HepG2 (cell line): Measurements from ENCODE around the gene OGA. TPM values are rescaled to one million over a fixed set of nuclear protein-coding genes. Genes with fewer than 3 reads are reported as not detected.

Source experiments
- BRD4 ChIP-seq: sonication (generic); formaldehyde crosslinking; IDR thresholded peaks from 2 replicates; pipeline ENCODE4 v1.4.0; 2020; ENCODE audit warnings: missing genetic modification reagents
- HOXA3 ChIP-seq: sonication (generic); formaldehyde crosslinking; IDR thresholded peaks from 2 replicates; pipeline ENCODE4 v1.5.0; 2020; ENCODE audit warnings: missing genetic modification reagents
- SALL2 ChIP-seq: sonication (generic); formaldehyde crosslinking; IDR thresholded peaks from 2 replicates; pipeline ENCODE4 v1.8.1; 2023; ENCODE audit warnings: mild to moderate bottlenecking, missing genetic modification reagents, inconsistent platforms
- SNAPC4 ChIP-seq: sonication (generic); formaldehyde crosslinking; IDR thresholded peaks from 2 replicates; pipeline ENCODE4 v1.4.0; 2020; ENCODE audit warnings: mild to moderate bottlenecking, missing genetic modification reagents
- ZBTB40 ChIP-seq, 2 experiments: fragments of 450-650 bp in 1 of 2; sonication (generic) in 1 of 2; formaldehyde crosslinking in 1 of 2; IDR thresholded peaks; 2 replicates each; pipeline versions ENCODE4 v1.6.1 to v1.8.0; 2016 to 2022; ENCODE audit warnings: antibody characterized with exemption in 1 of 2, mild to moderate bottlenecking in 1 of 2, missing genetic modification reagents in 1 of 2
- polyA plus RNA-seq, 8 experiments: library from polyadenylated mRNA; depleted of rRNA in 3 of 8; stranded (reverse) in 7 of 8; unstranded in 1 of 8; fragments of >200 nt; fragmentation: Illumina TruSeq in 4 of 8; extraction: Trizol in 4 of 8; gene quantifications; 2 replicates each; pipeline versions ENCODE4 v1.2.1 to v1.2.3, GENCODE V29; 2011 to 2016; ENCODE audit warnings: low read depth in 4 of 8, missing spikeins in 1 of 8, mixed read lengths in 1 of 8; ENCODE audit not compliant: insufficient read depth in 1 of 8
- total RNA-seq, 5 experiments: library from RNA; depleted of rRNA; stranded (reverse); fragments of >200 nt; fragmentation: Illumina TruSeq; extraction: Trizol; gene quantifications; 2 replicates each; pipeline ENCODE4 v1.2.3, GENCODE V29; 2016; ENCODE audit warnings: low read depth in 1 of 5
- TF ChIP-seq, protein P1 (sequence below): sonication (generic); formaldehyde crosslinking; IDR thresholded peaks from 2 replicates; pipeline ENCODE4 v1.8.0; 2022; ENCODE audit warnings: missing genetic modification reagents, mild to moderate bottlenecking, borderline replicate concordance
- TF ChIP-seq, protein P2 (sequence below): IDR thresholded peaks from 2 replicates; pipeline ENCODE4 v1.6.1; 2012; ENCODE audit warnings: low read depth, low read length, improper control_type of control experiment

The OGA gene
- total and polyA plus RNA-seq, 2 of the 13 experiments (the other 11 are each of a cell fraction or from before 2014, with no cell fraction given): 33.2 to 39.8 TPM

- TF ChIP-seq ZBTB40 (IDR thresholded peaks at IDR 0.05) (no peak), ZBTB40 (CRISPR knock-in tag; IDR thresholded peaks at IDR 0.05) (no peak), BRD4 (CRISPR knock-in tag) (no peak), SALL2 (no peak), HOXA3 (CRISPR knock-in tag) (no peak), SNAPC4 (CRISPR knock-in tag) (no peak)
- TF ChIP-seq, protein P1, sequence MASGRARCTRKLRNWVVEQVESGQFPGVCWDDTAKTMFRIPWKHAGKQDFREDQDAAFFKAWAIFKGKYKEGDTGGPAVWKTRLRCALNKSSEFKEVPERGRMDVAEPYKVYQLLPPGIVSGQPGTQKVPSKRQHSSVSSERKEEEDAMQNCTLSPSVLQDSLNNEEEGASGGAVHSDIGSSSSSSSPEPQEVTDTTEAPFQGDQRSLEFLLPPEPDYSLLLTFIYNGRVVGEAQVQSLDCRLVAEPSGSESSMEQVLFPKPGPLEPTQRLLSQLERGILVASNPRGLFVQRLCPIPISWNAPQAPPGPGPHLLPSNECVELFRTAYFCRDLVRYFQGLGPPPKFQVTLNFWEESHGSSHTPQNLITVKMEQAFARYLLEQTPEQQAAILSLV (CRISPR knock-in tag): no peak
- TF ChIP-seq, protein P2, sequence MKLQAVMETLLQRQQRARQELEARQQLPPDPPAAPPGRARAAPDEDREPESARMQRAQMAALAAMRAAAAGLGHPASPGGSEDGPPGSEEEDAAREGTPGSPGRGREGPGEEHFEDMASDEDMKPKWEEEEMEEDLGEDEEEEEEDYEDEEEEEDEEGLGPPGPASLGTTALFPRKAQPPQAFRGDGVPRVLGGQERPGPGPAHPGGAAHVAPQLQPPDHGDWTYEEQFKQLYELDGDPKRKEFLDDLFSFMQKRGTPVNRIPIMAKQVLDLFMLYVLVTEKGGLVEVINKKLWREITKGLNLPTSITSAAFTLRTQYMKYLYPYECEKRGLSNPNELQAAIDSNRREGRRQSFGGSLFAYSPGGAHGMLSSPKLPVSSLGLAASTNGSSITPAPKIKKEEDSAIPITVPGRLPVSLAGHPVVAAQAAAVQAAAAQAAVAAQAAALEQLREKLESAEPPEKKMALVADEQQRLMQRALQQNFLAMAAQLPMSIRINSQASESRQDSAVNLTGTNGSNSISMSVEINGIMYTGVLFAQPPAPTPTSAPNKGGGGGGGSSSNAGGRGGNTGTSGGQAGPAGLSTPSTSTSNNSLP: no peak
Measured at GRCh38 chr10:101867931-101868330, 49.7 kb upstream of the OGA start (continued).
